ENCODE results near the gene FZD7.

The FZD7 gene

DNA sequence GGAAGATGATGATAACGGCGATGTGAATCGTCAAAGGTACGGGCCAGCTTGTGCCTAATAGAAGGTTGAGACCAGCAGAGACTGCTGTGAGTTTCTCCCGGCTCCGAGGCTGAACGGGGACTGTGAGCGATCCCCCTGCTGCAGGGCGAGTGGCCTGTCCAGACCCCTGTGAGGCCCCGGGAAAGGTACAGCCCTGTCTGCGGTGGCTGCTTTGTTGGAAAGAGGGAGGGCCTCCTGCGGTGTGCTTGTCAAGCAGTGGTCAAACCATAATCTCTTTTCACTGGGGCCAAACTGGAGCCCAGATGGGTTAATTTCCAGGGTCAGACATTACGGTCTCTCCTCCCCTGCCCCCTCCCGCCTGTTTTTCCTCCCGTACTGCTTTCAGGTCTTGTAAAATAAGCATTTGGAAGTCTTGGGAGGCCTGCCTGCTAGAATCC, 3.0 kb downstream of the FZD7 start:
- TF ChIP-seq POLR2A (IDR thresholded peaks at IDR 0.05; ENCODE audit: low read depth, low read length) = no peak
- FAIRE-seq = no peak
- DNase-seq (ENCODE audit: insufficient read length, low spot score) = no peak

DNA sequence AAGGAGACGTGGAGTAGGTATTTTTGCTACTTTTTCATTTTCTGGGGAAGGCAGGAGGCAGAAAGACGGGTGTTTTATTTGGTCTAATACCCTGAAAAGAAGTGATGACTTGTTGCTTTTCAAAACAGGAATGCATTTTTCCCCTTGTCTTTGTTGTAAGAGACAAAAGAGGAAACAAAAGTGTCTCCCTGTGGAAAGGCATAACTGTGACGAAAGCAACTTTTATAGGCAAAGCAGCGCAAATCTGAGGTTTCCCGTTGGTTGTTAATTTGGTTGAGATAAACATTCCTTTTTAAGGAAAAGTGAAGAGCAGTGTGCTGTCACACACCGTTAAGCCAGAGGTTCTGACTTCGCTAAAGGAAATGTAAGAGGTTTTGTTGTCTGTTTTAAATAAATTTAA, 3.4 kb downstream of the FZD7 start:
- no peak for DNase-seq (ENCODE audit: insufficient read length, low spot score)
- no peak for FAIRE-seq
- no peak for TF ChIP-seq POLR2A (IDR thresholded peaks at IDR 0.05; ENCODE audit: low read depth, low read length)

DNA sequence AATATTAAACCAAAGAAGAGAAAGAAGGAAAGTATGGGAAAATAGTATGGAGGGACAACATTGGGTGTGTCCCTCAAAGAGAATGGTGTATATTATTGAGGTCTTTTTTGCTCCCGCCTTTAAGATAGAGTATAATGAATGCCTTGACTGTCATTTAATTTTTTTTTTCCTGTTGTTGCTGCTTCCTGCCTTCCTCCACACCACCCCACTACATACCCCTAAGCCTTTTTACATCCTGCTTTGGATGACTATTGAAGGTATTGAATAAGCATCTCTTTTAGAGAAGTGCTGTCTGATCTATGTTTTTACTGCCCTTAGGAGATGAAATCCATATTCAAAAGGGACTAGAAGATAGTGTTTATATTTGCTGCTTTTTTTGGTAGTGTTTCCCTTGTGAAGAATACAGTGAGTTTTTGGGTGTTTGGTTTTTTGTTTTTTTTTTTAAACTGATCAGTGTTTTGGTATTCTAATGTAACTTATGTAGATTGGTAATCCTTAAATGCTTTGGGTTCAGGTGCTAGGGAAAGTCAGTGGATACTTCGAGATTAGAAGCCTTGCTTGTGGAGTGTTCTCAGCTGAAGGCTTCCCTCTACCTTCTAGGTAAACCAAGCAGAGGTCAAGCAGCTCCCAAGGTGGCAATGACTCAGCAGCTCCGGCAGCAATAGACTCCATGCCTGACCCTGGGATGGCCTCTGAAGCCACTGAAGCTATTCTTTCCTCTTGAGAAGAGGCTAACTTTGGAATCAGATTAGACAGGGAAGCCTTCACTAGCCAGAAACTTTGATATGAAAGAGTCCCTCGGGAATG, 5.0 kb downstream of the FZD7 start:
- DNase-seq (ENCODE audit: insufficient read length, low spot score) (peak; percentile 44), FAIRE-seq (peak; percentile 83)
- no peak for TF ChIP-seq POLR2A (IDR thresholded peaks at IDR 0.05; ENCODE audit: low read depth, low read length)

DNA sequence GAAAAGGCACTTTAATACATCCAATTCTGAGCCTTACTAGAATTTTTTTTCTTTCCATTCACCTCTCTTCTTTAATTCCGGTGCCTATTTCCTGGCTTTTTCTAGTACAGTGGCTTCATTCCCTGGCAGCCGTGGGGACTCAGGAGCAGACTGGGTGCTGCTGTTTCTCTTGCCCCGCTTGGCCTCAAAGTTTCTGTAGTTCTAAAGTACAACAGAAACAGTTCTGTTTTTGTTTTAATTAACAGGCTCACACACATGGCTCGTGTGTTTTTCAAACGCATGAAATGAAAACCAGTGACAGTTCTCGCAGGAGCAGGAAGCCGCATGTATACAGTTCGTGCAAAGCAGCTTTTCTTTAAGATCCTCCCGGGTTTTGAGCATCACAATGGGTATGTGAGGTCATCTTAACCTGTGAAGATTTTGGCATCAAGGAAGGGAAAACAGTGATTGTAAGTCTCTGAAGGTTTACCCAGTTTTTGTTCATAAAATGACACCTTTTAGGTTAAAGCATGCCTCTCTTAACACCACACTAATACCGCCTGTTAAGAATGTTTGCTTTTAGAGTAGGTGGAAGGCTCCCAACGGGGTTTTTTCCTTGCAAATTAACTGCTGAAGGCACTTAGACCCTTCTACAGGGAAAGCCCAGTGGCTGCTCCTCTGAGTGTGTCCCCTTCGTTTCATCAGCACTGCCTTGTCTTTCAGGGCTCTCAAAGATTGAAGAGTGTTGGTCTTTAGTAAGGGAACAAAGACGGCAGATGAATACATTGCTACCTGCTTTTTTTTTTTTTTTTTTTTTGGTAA, 5.8 kb downstream of the FZD7 start:
- DNase-seq (ENCODE audit: insufficient read length, low spot score) (no peak), FAIRE-seq (no peak)
- no peak for TF ChIP-seq POLR2A (IDR thresholded peaks at IDR 0.05; ENCODE audit: low read depth, low read length)

DNA sequence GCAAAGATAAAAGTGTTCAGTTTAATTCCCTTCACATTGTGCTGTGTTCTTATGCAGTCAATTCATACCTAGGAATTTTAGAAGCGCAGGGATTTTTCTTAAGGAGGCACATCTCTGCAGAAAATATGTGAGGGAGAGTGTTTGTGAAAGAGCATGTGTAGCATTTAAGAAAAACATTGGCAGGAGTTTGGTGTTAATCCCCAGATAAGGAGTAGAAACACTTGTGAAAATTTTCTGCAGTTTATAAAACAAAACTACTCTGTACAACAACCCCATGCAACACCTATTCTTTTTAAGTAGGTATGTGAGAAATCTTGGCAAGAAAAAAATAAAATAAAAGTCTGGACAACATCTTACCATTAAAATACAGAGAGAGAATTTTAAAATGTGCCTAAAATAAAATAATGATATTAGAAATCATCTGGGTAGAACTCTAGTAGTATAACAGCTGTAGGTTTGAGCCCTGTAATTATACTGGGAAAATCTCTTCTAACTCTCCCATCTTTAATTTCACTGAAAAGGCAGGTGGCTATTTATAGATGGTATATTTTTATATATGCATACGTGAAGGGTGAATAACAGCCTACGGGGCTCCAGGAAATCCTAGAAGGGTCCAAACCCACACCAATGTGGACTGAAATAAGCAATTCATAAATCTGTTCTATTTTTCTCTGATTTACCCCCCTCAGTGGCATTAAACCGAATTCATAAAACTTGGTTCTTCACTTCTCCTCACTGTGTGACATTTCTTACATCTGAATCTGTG, 6.6 kb downstream of the FZD7 start:
- no peak for TF ChIP-seq POLR2A (IDR thresholded peaks at IDR 0.05; ENCODE audit: low read depth, low read length)
- DNase-seq (ENCODE audit: insufficient read length, low spot score) (no peak), FAIRE-seq (no peak)

DNA sequence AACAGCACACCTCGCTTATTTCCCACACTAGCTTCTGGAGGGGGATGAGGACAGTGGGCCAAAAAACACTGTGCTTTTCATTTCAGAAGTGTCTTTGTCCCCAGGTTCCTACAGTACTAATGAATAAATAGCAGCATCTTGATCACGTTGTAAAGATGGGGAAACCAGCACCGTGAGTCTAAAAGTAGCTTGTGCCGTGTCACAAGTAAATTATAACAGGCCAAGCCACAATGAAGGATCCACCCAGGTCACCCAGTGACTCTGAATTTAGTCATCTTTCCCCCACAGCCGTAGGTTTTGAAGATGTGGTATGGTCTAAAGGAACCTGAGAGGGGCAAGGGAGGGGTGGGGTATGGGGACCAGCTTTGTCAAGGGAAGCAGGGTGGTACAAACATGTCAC, 8.8 kb downstream of the FZD7 start:
- DNase-seq (ENCODE audit: insufficient read length, low spot score) (no peak), FAIRE-seq (peak; percentile 53)
- no peak for TF ChIP-seq POLR2A (IDR thresholded peaks at IDR 0.05; ENCODE audit: low read depth, low read length)

DNA sequence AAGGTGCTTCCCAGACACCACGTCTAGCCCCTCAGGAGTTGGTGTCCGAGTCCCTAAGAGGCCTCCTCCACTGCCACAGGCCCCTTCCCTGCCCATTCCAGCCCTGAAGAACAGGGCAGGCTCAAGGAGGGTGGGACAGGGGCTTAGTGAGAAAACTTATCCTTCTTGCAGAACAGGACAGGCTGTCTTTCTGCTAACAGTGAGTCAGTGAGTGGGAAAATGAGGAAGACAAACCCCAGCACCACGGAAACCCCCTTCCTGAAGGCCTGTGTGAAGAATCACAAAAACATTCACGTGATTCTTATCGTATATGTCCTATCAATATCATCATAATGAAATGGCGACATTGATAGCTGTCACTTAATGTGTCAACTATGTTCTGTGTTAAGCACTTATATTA, 9.8 kb downstream of the FZD7 start:
- TF ChIP-seq POLR2A (IDR thresholded peaks at IDR 0.05; ENCODE audit: low read depth, low read length) = no peak
- FAIRE-seq (no peak), DNase-seq (ENCODE audit: insufficient read length, low spot score) (no peak)

DNA sequence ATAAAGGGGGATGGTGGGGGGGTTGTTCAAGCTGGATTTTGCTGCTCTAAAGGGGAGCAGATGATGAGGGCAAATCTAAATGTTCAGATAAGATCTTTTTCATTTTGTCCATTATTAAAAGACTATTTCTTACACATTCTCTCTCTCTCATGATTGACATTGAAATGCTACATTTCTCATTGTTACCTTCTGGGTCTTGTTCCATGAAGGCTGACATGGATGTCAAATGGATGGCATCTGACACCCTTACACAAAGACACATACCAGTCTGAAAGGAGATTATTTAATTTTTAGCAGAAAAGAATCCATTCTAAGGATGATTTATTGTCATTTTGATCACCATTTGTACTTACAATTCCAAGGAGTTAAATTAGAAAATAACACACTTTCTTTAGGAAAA, 11.1 kb downstream of the FZD7 start:
- DNase-seq (ENCODE audit: insufficient read length, low spot score) (no peak), FAIRE-seq (no peak)
- no peak for TF ChIP-seq POLR2A (IDR thresholded peaks at IDR 0.05; ENCODE audit: low read depth, low read length)

DNA sequence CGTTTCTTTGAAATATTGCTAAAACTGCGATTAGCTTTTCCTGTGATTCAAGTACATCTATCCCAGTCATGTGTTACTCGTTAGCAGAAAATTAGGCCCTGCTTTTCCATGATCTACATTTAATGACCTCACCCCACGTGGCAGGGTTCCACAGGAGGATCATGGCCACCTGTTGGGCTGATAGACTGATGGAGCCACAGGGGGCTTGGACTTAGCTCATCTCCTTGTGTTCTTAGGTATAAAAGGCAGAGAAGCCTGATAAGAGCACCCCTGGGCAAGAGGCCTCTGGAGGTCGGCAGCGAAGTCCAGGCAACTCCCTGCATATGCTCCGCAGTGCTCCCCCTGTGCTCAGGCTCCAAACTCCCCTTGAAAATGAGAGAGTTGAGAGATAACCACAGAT, 12.9 kb downstream of the FZD7 start:
- no peak for FAIRE-seq
- no peak for TF ChIP-seq POLR2A (IDR thresholded peaks at IDR 0.05; ENCODE audit: low read depth, low read length)
- DNase-seq (ENCODE audit: insufficient read length, low spot score) = no peak

DNA sequence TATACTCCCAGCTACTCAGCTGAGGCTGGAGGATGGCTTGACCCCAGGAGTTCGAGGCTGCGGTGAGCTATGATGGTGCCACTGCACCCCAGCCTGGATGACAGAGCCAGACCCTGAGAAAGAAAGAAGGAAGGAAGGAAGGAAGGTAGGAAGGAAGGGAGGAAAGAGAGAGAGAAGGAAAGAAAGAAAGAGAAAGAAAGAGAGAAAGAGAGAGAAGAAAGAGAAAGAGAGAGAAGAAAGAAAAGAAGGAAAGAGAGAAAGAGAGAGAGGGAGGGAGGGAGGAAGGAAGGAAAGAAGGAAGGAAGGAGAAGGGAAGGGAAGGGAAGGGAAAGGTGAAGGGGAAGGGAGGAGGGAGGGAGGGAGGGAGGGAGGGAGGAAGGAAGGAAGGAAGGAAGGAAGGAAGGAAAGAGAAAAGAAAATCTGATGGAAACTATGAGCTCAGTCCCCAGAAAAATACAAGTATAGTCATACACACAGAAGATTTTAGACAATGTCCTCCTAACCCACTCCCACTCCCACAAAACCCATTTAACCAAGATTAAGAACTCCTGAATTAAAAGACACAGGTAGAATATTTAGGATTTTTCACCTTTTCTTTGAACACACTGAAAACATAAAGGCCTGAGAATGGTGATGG, 15.6 kb downstream of the FZD7 start:
- TF ChIP-seq POLR2A (IDR thresholded peaks at IDR 0.05; ENCODE audit: low read depth, low read length) = no peak
- no peak for DNase-seq (ENCODE audit: insufficient read length, low spot score)
- FAIRE-seq = no peak

DNA sequence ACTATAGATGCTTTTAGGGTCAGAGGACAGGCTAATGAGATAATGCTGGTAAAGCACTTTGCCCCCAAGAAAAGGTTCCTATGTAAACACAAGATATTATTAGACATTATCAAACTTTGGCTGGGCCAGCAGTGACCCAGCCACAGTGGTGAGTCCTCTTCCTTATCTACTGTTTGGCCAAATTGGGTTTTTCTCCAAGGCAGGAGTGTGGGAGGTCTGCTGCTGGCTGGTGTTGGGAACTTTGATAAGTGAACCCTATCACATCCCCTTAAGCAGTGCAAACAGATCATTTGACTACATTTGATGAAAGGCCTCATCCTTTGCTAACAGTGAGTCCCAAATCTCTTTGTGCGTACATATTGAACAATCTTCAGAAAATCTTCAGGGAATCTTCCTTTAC, 16.2 kb downstream of the FZD7 start:
- FAIRE-seq (no peak), DNase-seq (ENCODE audit: insufficient read length, low spot score) (no peak)
- TF ChIP-seq POLR2A (IDR thresholded peaks at IDR 0.05; ENCODE audit: low read depth, low read length) = no peak

DNA sequence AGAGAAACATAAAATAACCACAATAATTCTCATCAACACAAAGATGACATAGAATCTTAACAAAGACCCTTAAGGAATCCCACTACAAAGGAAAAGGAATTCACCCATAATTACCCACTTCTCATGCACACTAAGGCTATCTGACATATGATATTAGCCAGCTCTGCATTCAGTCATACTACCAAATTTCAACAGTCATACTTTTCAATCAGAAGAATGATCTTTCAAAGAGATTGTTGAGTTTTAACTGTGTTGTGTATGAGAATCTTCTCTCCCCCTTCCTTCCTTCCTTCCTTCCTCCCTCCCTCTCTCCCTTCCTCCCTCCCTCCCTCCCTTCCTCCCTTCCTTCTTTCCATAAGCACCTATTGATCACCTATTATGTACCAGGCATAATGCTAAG, 17.0 kb downstream of the FZD7 start:
- no peak for FAIRE-seq
- no peak for DNase-seq (ENCODE audit: insufficient read length, low spot score)
- no peak for TF ChIP-seq POLR2A (IDR thresholded peaks at IDR 0.05; ENCODE audit: low read depth, low read length)

DNA sequence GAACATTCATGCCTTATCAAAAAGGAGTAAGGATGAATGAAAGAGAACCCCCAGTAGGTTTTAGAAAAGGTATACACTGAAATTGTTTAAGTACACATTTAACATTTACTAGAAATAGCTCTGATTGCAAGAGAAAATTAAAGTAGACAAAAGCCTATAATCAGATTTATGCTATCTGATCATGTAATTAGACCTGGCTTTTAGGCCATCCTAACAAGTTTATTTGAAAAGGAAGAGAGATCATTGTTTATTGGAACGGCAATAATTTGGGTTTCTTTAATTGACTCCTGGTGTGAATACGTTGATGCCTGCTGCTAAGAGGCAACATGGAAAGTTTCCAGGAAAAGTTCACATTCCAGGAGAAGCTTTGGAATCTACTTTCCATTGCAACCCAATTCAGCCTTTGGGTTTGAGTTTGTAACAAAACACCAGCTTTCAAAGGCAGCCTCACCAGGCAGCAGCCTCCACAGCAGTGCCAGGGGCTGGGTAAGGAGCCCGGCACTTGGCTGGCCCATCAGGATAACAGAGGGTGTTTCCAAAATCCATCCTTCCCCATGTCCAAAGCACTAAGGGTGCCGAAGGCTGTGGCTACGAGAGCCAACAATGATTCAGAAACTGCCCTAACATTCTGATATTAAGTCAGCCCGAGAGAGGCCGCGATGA, 18.0 kb downstream of the FZD7 start:
- DNase-seq (ENCODE audit: insufficient read length, low spot score) (no peak), FAIRE-seq (no peak)
- TF ChIP-seq POLR2A (IDR thresholded peaks at IDR 0.05; ENCODE audit: low read depth, low read length) = no peak
